Cerebellar cortex (tissue), 1 donor: Measurements from ENCODE around the gene LIN9.
"Not testable (repeated sequence)": the region's sequence is repeated elsewhere in the genome, so short reads cannot be mapped to it uniquely, and the experiment has no call there.

Source experiments
- DNase-seq: peaks from one replicate; pipeline ENCODE4 v3.0.0-alpha.2; 2015; ENCODE audit warnings: low spot score

Gene LIN9

DNA sequence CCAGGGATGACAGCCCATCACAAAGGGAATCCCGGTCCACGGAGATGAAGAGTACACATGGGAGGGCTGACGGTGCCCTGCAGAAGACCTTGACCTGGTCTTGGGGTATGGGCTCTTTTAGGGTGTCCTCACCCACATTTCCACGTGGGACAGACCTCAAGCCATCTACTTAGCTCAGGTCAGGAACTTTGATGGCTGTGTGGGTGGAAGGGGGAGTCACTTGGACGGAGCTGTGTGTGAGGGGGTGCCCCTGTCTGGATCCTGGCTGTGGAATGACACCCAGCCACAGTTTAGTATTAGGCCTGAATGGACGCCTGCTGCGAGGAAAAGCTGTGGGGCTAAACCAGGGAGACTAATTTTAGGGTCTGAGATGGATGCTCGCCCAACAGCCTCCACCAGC is 96.4 kb downstream of the LIN9 start:
- no peak for DNase-seq

DNA sequence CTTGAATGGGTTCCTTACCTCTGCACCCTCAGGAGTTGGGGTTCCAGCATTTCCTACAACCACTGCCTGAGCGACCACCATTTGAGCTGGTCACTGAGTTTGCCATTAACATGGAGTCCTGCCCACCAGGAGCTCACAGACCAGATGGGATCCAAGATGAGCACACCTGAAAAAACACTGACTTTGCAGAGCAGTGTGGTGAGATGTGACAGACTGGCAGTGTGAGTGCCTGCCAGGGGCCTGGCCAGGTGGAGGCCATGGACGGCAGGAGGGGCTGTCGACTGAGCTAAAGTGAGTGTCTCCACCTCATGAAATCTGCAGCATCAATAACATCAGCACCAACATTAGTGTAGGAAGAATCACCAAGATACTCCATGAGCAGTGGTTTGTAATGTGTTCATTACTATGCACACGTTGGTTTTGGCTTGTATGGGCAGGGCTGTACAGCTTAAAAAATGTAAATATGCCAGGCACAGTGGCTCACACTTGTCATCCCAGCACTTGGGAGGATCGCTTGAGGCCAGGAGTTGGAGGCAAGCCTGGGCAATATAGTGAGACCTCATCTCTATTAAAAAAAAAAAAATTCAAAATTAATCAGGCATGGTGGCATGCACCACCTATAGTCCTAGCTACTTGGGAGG is 97.7 kb downstream of the LIN9 start:
- DNase-seq: peak; percentile 62

DNA sequence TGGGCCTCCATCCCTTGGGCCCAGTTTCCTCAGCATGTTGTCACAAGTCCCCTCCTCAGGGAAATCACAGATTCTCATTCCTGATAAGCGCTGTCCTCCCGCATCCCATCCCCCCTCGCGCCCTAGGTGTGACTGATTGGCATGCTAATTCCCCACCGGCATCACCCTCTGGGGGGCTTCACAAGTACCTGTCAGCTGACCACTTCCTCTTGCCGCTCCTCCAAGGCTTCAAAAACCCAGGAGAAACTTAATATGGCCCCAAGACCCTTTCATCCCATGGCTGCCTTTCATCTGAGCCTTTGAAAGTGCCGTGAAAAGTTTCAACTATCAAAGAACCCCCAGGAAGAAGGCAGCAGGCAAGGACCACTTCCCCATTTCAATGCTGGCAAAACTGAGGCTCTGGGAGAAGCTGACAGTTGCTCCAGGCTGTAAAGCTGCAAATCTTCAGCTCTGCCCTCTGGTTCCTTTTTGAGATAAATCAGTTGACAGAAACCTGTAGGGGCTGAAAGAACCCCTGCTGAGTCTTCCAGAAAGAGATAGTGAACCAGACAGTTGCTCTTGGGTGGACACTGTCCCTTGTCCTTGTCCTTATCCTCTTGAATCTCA is 98.3 kb downstream of the LIN9 start:
- no peak for DNase-seq

DNA sequence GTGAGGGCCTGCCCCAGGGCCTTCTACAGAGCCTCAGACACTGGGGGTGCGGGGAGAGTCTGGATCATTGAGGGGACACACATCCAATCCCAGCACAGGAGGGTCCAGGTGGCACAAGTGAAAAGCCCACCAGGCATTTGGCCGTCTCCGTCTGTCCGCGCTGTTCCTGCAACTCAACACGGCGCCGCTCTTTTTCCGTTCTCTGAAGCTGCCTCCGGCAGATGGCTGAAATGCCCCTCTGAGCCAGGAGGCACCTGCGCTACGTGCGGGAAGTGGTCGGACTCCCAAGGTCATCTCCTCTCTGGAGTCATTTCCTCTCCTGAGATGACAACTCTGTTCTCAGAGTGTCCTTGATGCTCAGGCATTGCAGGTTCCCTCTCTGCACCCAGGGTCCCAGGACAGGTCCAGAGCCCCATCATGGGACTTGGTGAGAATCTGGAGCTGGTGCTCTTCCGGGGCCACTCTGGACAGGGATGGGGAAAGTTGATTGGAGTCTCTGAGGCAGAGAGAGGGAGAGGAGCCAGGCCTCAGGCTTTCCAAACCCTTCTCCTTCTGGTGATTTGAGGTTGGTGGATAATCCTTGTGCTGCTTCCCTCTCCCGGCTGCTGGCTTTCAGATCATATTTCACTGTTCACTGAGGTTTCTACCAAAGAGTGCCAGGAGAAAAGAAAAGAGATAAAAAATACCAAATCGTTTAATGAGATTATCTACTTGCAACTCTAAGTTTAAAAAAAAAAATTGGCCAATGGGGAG is 99.5 kb downstream of the LIN9 start:
- peak; percentile 76 for DNase-seq

DNA sequence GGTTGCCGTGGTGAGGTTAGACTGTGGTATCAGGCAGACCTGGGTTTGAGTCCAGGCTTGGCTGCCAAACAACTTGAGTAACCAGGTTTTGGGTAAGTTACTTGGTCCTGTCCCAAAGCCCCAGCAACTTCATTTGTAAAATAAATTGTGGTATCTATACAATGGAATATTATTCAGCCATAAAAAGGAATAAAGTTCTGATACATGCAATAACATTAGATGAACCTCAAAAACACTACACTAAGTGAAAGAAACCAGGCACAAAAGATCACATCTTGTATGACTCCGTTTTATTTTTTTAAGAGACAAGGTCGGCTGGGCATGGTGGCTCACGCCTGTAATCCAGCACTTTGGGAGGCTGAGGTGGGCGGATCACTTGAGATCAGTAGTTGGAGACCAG is 101.9 kb downstream of the LIN9 start:
- no peak for DNase-seq

DNA sequence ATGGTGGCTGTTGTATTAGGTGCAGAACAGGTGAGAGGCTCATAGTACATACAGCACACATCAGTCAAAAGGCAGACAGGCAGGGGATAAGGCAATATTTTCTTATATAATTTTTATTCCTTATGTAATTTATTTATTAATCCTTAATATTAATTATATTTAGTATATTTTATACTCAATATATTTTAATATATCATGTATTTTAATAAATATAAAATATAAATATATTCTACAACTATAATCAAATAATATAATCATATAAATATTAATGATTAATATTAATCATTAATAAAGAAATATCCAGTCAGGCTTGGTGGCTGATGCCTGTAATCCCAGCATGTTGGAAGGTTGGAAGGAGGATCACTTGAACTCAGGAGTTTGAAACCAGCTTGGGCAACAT is 104.8 kb downstream of the LIN9 start:
- no peak for DNase-seq

DNA sequence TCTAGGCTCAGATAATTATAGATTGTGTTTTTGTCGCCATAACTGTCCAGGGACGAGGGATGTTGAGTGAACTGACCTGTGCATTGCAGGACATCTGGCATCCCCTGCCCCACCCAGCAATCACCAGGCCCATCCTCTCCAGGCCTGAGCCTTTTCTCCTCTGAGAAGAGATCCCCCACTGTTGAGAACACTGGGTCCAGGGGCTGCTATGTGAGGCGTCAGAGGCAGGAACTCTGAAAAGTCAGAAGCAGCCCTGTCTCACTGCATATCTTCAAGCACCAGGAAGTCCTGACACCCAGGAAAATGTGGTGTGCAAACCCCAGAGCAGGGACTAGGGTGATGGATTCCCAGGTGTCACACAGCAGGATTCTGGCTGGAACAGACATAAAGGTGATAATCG is 105.3 kb downstream of the LIN9 start:
- DNase-seq: no peak

DNA sequence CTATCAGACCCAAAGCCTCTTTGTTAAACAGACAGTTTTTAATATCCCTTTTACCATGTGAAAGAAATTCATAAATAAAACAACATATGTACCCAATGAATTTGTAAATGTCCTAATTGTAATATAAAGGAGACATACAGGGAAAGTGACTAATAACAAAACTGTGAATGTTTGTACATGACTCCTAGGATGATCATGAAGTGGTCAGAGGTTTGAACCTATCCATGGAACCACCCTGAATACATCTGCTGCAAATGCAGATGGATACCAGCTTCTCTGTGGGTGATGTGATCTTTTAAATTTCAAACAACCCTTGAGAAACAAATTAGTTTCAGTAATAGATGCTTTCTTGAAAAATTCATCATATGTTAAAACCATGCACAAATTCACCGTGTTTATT is 105.7 kb downstream of the LIN9 start:
- no peak for DNase-seq

DNA sequence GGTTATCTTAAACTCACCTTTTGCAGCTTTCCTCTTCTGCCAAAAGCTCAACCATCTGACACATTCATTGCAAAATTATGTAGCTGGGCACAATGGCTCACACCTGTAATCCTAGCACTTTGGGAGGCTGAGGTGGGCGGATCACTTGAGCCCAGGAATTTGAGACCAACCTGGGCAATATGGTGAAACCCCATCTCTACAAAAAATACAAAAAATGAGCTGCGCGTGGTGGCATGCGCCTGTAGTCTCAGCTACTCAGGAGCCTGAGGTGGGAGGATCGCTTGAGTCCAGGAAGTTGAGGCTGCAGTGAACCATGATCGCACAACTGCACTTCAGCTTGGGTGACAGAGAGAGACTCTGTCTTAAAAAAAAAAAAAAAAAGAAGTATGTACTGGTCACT is 106.3 kb downstream of the LIN9 start:
- not testable (repeated sequence) for DNase-seq

DNA sequence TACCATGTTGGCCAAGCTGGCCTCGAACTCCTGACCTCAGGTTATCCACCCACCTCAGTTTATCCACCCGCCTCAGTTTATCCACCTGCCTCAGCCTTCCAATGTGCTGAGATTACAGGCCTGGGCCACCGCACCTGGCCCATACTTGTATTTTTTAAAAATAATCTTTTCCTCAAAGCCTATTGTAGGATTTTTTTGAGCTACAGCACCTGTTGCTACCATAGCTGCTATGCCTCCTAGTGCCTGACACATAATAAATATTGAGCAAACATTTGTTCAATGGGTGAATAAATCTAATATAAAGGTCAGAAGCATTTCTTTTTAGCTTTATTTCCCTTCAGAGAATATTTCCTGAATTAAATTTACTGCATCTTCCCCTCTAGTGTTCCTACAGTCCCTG is 106.7 kb downstream of the LIN9 start:
- DNase-seq: no peak

DNA sequence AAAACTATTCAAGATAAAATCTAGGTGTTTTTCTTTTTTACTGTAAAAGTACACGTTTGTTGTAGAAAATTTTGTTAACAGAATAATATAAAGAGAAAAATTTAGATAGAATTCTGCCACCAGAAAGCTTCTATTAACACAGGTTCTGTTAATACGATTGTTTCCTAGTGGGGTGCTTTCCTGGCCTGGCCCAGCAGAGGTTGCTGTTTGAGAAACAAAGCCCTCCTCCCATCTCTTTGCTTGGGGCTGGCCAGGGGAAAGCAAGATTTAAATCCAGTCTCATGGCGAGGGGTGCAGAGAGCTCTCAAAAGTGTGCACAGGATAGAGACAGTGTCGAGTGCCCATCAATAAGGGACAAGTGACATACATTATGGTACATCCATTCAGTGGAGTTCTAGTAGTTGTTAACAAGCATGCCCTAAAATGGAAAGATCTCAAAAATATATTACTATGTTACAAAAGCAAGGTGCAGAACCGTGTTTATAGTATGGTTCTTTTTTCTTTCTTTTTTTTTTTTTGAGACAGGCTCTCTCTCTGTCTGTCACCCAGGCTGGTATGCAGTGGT is 107.9 kb downstream of the LIN9 start:
- no peak for DNase-seq

DNA sequence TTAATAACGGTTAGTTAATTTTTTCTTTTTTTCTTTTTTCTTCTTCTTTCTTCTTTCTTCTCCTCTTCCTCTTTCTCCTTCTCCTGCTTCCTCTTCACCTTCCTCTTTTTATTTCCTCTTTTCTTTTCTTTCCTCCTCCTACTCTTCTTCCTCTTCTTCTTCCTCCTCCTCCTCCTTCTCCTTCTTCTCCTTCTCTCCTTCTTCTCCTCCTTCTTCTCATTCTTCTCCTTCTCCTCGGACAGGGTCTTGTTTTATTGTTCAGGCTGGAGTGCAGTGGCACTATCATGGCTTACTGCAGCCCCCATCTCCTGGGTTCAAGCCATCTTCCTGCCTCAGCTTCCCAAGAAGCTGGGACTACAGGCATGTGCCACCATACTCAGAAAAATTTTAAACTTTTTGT is 109.0 kb downstream of the LIN9 start:
- no peak for DNase-seq

DNA sequence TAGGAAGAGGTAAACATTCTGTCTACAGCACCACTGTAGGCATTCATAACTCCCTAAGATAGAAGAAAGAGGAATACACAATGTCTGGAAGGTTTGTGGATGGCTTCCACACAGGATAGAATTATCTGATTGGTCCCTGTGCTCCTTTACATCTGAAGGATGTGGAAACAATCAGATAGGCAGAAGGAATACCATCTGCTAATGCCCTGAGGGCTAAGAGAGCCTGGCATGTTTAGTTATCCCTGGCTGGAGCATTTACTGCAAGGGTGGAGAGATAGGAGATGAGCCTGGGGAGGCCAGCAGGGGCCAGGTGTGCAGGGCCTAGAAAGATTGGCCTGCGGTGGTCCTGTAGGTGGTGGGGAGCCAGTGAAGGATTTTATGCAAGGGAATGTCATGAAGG is 113.8 kb downstream of the LIN9 start:
- DNase-seq: peak; percentile 51

DNA sequence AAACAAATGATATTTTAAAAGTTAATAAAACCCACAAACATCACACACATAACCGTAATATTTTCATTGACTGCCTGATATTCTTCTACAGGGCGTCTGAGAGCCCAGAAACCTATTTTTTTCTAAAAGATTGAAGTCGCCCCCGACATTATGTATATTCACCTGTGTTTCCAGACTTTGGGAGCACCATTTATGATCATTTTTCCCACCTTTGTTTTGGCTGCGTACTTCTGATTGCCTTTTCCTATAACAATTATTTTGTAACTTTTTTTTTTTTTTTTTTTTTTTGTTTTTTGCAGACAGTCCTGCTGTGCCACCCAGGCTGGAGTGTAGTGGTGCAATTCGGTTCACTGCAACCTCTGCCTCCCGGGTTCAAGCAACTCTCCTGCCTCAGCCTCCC is 121.6 kb downstream of the LIN9 start:
- DNase-seq: no peak

DNA sequence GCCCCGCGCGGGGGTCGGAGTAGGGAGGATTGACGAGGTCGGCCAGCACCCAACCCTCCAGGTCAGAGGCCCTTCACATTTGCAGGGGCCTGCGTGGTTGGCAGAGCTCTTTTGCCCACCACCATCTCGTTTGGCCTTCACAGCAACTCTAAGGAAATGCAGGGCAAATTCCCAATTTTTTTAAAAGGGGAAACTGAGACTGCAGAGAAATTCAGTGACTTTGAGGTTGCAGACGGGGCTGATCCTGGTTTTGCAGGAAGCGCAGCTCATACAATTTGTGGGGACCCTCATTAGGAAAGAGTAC is 122.0 kb downstream of the LIN9 start:
- no peak for DNase-seq

DNA sequence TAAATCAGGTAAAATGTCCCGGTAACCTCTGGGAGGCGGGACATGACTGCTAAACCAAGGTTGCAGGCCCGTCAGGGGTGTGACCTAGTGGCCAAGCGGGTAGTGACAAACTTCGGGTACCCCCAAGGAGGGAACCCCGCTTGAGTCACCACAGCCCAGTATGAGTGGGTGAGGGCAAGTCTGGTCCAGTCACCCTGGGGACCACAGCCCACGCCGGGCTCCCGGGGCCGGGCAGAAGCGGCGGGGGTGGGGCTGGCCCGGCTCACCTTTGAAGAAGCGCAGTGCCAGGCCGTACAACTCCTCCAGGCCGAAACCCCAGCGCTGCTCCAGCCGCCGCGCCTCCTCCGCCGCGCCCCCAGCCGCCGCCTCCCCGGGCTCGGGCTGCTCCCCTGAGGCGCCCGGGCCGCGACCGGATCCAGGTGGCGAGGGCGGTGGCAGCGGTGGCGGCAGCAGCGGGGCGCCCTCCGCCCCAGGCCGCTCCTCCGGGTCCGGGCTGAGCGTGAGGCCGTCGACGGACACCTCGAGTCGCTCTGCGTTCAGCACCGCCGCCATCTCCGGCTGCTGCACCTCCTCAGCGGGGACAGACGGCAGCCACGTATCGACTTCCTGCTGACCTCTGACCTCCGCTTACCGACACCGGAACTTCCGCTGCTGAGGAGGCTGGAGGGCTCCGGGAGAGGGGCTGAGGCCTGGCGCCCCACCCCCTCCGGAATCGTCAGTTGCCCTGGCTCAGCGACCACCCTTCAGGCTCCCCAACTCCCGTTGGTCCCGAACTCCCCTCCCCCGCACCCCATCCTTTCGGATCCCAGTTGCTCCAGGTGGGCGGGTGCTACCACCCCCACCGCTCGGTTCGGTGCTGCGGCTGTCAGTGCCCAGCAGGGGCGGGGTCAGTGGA is 122.6 kb downstream of the LIN9 start, which contains the start of gene ACBD3:
TSS of gene ACBD3 (minus strand) at position 618 of the 895 bp plus-strand sequence. CDS start at position 552, 66 bp downstream.
- peak; percentile 92 for DNase-seq

DNA sequence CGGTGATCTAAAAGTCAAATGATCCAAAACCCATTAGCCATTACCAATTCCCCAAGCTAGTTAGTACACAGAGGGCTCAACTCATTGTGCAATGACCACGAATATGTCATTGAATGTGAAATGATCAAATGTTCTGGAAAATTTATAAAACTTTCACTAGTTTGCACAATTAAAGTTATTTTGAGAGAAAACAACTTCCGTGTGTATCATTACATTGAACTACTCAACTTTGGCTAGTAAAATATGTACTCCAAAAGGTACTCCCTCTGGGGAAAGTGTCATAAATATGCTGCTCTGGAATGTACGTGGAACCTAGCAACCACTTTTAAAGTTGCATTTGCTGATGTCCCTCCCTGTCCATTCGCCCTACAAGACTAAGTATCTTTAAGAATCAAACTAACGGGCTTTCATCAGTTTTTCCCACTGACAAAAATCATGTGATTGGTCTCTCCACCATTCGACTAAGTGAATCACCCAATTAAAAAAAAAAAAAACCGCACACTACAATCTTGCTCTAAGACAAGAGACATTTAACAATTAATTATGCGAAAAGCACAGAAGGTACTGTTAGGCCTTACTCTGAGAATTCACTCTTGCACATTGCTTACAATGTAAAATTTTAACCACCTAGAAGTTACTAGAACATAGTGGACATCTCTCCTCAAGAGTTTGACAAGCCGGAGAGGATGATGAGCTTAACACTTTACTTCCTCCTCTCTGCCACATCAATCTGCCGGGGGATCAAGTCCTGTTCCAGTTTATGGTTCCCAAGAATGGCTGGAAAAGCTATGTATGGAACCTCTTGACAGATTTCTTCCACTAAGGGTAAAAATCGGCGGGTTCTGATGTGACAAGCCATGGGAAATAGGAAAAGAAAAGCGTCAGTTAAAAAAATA is 123.6 kb downstream of the LIN9 start:
- no peak for DNase-seq

DNA sequence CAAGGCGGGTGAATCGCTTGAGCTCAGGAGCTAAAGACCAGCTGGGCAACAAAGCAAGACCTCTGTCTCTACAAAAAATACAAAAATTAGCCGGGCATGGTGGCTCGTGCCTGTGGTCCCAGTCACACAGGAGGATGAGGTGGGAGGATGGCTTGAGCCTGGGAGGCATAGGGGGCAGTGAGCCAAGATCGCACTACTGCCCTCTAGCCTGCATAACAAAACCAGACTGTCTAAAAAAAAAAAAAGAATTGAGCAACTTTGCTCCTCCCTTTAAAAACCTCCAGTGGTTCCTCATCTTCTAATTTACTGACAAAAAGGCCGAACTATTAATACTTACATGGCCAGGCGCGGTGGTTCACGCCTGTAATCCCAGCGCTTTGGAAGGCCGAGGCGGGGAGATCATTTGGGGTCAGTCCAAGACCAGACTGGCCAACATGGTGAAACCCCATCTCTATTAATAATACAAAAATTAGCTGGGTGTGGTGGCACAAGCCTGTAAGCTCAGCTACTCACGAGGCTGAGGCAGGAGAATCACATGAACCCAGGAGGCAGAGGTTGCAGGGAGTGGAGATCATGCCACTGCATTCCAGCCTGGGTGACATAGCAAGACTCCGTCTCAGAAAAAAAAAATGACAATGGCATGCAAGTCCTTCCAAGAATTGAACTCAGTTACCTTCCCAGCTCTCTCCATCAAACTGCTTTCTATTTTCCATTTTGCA is 126.8 kb downstream of the LIN9 start:
- peak; percentile 62 for DNase-seq
